ENCODE measurements around the gene GBGT1. TPM values are rescaled to one million over a fixed set of nuclear protein-coding genes. Genes with fewer than 3 reads are reported as not detected.
A peak's percentile ranks its signal among the peaks of the same experiment; 100 is the strongest.

Gene GBGT1
- total and polyA plus RNA-seq, 9 of the 15 experiments (the other 6 are each of a cell fraction or from before 2014, with no cell fraction given), result 0.55 to 25.8 (median 13.7) TPM

DNA sequence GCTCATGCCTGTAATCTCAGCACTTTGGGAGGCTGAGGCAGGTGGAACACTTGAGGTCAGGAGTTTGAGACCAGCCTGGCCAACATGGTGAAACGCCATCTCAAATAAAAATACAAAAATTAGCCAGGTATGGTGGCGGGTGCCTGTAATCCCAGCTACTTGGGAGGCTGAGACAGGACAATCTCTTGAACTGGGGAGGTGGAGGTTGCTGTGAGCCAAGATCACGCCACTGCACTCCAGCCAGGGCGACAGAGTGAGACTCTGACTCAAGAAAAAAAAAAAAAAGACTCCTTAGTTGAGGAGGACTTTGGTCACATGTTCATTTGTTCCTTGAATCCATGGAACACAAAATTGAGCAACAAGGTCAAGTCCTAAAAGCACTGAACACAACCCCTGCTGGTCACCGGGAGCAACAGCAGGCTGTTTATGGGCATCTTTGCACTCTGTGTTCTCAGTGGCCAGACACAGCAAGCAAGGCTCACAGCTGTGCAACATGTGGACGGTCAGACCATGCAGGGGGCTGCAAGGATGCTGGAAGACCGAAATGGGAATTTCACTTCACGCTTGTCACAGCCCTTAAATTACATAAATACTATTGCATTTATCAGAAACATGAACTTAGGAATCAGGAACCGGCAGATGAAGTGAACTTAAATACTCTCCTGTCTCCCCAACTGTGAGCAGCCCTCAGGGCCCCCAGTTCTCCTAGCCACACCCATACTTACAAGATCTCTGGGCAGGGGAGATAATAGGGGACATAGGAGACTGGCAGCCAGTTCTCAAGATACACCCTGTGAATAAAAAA is 2.8 kb downstream of the GBGT1 start (continued):
- TF ChIP-seq, protein P1, sequence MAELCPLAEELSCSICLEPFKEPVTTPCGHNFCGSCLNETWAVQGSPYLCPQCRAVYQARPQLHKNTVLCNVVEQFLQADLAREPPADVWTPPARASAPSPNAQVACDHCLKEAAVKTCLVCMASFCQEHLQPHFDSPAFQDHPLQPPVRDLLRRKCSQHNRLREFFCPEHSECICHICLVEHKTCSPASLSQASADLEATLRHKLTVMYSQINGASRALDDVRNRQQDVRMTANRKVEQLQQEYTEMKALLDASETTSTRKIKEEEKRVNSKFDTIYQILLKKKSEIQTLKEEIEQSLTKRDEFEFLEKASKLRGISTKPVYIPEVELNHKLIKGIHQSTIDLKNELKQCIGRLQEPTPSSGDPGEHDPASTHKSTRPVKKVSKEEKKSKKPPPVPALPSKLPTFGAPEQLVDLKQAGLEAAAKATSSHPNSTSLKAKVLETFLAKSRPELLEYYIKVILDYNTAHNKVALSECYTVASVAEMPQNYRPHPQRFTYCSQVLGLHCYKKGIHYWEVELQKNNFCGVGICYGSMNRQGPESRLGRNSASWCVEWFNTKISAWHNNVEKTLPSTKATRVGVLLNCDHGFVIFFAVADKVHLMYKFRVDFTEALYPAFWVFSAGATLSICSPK (IDR thresholded peaks at IDR 0.05; ENCODE audit: borderline replicate concordance), result no peak
- TF ChIP-seq, protein P2, sequence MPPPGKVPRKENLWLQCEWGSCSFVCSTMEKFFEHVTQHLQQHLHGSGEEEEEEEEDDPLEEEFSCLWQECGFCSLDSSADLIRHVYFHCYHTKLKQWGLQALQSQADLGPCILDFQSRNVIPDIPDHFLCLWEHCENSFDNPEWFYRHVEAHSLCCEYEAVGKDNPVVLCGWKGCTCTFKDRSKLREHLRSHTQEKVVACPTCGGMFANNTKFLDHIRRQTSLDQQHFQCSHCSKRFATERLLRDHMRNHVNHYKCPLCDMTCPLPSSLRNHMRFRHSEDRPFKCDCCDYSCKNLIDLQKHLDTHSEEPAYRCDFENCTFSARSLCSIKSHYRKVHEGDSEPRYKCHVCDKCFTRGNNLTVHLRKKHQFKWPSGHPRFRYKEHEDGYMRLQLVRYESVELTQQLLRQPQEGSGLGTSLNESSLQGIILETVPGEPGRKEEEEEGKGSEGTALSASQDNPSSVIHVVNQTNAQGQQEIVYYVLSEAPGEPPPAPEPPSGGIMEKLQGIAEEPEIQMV (tag; conservative IDR thresholded peaks at IDR 0.05; ENCODE audit: low read depth), result no peak
- TF ChIP-seq WHSC1 (IDR thresholded peaks at IDR 0.05; ENCODE audit: low read length), result no peak
- peak; percentile 19; the same call in 1 of the 2 replicates for TF ChIP-seq HDGF (IDR thresholded peaks at IDR 0.05)
- TF ChIP-seq MCM5 (IDR thresholded peaks at IDR 0.05; ENCODE audit: low read depth), result no peak
- no peak for TF ChIP-seq NR1H2 (CRISPR knock-in tag; IDR thresholded peaks at IDR 0.05)
- peak; percentile 67; the same call in 1 of the 2 replicates for TF ChIP-seq RAD51 (IDR thresholded peaks at IDR 0.05; ENCODE audit: borderline replicate concordance, low read depth)
- TF ChIP-seq, protein P3, sequence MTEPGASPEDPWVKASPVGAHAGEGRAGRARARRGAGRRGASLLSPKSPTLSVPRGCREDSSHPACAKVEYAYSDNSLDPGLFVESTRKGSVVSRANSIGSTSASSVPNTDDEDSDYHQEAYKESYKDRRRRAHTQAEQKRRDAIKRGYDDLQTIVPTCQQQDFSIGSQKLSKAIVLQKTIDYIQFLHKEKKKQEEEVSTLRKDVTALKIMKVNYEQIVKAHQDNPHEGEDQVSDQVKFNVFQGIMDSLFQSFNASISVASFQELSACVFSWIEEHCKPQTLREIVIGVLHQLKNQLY (CRISPR knock-in tag; conservative IDR thresholded peaks at IDR 0.05), result no peak
- TF ChIP-seq ZBTB17 (CRISPR knock-in tag; IDR thresholded peaks at IDR 0.05), result no peak
- no peak for TF ChIP-seq BRD9 (IDR thresholded peaks at IDR 0.05; ENCODE audit: low read depth, partially characterized antibody)
- TF ChIP-seq CHD1 (IDR thresholded peaks at IDR 0.05; ENCODE audit: low read length), result no peak
- no peak for TF ChIP-seq ETV5 (CRISPR knock-in tag; IDR thresholded peaks at IDR 0.05; ENCODE audit: low read depth)
- no peak for TF ChIP-seq MAFG (tag; conservative IDR thresholded peaks at IDR 0.05)
- no peak for TF ChIP-seq SMARCC2 (IDR thresholded peaks at IDR 0.05; ENCODE audit: low read depth)
- no peak for TF ChIP-seq SETDB1 (IDR thresholded peaks at IDR 0.05; ENCODE audit: low read length)
- no peak for TF ChIP-seq ZNF707 (CRISPR knock-in tag; conservative IDR thresholded peaks at IDR 0.05)
- no peak for TF ChIP-seq KLF6 (CRISPR knock-in tag; IDR thresholded peaks at IDR 0.05; ENCODE audit: borderline replicate concordance)
- TF ChIP-seq, protein P4, sequence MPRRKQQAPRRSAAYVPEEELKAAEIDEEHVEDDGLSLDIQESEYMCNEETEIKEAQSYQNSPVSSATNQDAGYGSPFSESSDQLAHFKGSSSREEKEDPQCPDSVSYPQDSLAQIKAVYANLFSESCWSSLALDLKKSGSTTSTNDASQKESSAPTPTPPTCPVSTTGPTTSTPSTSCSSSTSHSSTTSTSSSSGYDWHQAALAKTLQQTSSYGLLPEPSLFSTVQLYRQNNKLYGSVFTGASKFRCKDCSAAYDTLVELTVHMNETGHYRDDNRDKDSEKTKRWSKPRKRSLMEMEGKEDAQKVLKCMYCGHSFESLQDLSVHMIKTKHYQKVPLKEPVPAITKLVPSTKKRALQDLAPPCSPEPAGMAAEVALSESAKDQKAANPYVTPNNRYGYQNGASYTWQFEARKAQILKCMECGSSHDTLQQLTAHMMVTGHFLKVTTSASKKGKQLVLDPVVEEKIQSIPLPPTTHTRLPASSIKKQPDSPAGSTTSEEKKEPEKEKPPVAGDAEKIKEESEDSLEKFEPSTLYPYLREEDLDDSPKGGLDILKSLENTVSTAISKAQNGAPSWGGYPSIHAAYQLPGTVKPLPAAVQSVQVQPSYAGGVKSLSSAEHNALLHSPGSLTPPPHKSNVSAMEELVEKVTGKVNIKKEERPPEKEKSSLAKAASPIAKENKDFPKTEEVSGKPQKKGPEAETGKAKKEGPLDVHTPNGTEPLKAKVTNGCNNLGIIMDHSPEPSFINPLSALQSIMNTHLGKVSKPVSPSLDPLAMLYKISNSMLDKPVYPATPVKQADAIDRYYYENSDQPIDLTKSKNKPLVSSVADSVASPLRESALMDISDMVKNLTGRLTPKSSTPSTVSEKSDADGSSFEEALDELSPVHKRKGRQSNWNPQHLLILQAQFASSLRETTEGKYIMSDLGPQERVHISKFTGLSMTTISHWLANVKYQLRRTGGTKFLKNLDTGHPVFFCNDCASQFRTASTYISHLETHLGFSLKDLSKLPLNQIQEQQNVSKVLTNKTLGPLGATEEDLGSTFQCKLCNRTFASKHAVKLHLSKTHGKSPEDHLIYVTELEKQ (CRISPR knock-in tag; IDR thresholded peaks at IDR 0.05), result no peak
- no peak for TF ChIP-seq KLF16 (IDR thresholded peaks at IDR 0.05)
- TF ChIP-seq RFX5 (IDR thresholded peaks at IDR 0.05; ENCODE audit: low read depth, low read length), result no peak

Measured in K562 (cell line).